CD4-positive, alpha-beta T cell (primary cell): ENCODE data around the gene PLET1. TPM values are rescaled to one million over a fixed set of nuclear protein-coding genes. Genes with fewer than 3 reads are reported as not detected.

Experiments
- ATAC-seq: fragments of 200-7000 bp; cut with Tn5 transposase; one replicate; pipeline ENCODE4 v1.10.0; 2022; ENCODE audit warnings: mild to moderate bottlenecking; ENCODE audit not compliant: poor library complexity
- CTCF ChIA-PET: fragments of 350-600 bp; sonication (Branson Sonifier 250); formaldehyde crosslinking; loops from one replicate; lab custom pipeline; 2021; ENCODE audit warnings: antibody characterized with exemption, inconsistent platforms; lab: Charles Lee
- POLR2A ChIA-PET: fragments of 350-600 bp; sonication (Branson Sonifier 250); formaldehyde crosslinking; loops from one replicate; lab custom pipeline; 2021; ENCODE audit warnings: antibody characterized with exemption, inconsistent platforms; lab: Charles Lee
- DNase-seq, 14 experiments: peaks; one replicate each; pipeline ENCODE4 v3.0.0-alpha.2; 2013 to 2020; ENCODE audit warnings: mixed read lengths in 2 of 14
- H3K27ac ChIP-seq, 2 donors: one replicate each; pipeline versions ENCODE4 v1.5.1 to v1.7.0; 2013; ENCODE audit warnings: low read length in 2 of 2, low read depth in 1 of 2, mild to moderate bottlenecking in 1 of 2
- H3K27me3 ChIP-seq, 2 experiments: 1 replicate in 1 of 2; 2 replicates in 1 of 2; pipeline versions ENCODE4 v1.6.1 to v1.7.0; 2013; ENCODE audit warnings: low read length in 2 of 2, control low read depth in 1 of 2, mild to moderate bottlenecking in 1 of 2, moderate library complexity in 1 of 2; ENCODE audit not compliant: insufficient read depth in 2 of 2, control insufficient read depth in 1 of 2
- H3K36me3 ChIP-seq: one replicate; pipeline ENCODE4 v1.6.1; 2013; ENCODE audit warnings: low read length, control low read depth; ENCODE audit not compliant: insufficient read depth
- H3K4me1 ChIP-seq: one replicate; pipeline ENCODE4 v1.6.1; 2013; ENCODE audit warnings: low read length, control low read depth; ENCODE audit not compliant: insufficient read depth
- H3K4me3 ChIP-seq: one replicate; pipeline ENCODE4 v1.5.1; 2013; ENCODE audit warnings: mild to moderate bottlenecking, low read length, moderate library complexity
- H3K9me3 ChIP-seq, 2 experiments: 1 replicate in 1 of 2; 2 replicates in 1 of 2; pipeline versions ENCODE4 v1.6.1 to v1.7.0; 2013; ENCODE audit warnings: low read length in 2 of 2, mild to moderate bottlenecking in 2 of 2, control low read depth in 1 of 2, moderate library complexity in 1 of 2; ENCODE audit not compliant: control insufficient read depth in 1 of 2, insufficient read depth in 1 of 2
- H3K27ac Mint-ChIP-seq: one replicate; pipeline ENCODE4 v1.8.0; 2020; ENCODE audit warnings: mixed read lengths
- H3K27me3 Mint-ChIP-seq: one replicate; pipeline ENCODE4 v1.8.0; 2021; ENCODE audit warnings: mixed read lengths
- H3K36me3 Mint-ChIP-seq: one replicate; pipeline ENCODE4 v1.8.0; 2021; ENCODE audit warnings: low read depth, mixed read lengths
- H3K4me1 Mint-ChIP-seq: one replicate; pipeline ENCODE4 v1.8.0; 2021; ENCODE audit warnings: low read depth, mixed read lengths
- H3K4me3 Mint-ChIP-seq: one replicate; pipeline ENCODE4 v1.8.0; 2020; ENCODE audit warnings: mild to moderate bottlenecking, mixed read lengths
- H3K9me3 Mint-ChIP-seq: one replicate; pipeline ENCODE4 v1.8.0; 2020; ENCODE audit warnings: mixed read lengths
- CTCF ChIP-seq: fragments of 200-600 bp; IDR thresholded peaks from one replicate; pipeline ENCODE4 v1.8.0; 2022; ENCODE audit warnings: antibody characterized with exemption, mild to moderate bottlenecking
- intact Hi-C, 2 experiments: fragments of 100-400 bp; cut with DNase I in 1 of 2; cut with micrococcal nuclease in 1 of 2; formaldehyde crosslinking; loops; one replicate each; pipeline versions ENCODE4 v1.15.1 to v1.9.0; 2023 to 2025; cut with DNase I, micrococcal nuclease
- total RNA-seq, 174 experiments: library from RNA in 2 of 174; stranded (reverse) in 2 of 174; gene quantifications; one replicate each; pipeline ENCODE4 v1.2.3 and lab custom pipeline; 2021 to 2026

Gene PLET1
- total RNA-seq, 2 experiments from 2014 or later: not detected

- Mint-ChIP-seq H3K4me1 (peaks cover 6% of the 10 kb centered on the region), H3K27ac (no peak overlapping the region), H3K9me3 (no peaks in the 10 kb centered on the region), H3K36me3 (no peaks in the 10 kb centered on the region), H3K27me3 (no peaks in the 10 kb centered on the region), H3K4me3 (peak overlapping the region; percentile 5)
- TF ChIP-seq CTCF: peak; percentile 78
- H3K36me3 ChIP-seq: no peaks in the 10 kb centered on the region
- CTCF ChIA-PET: interaction anchor here (0.7 to 6.2 kb wide), 5 partner anchors 61 to 1070 kb away, joined by 3 to 49 read pairs (median 4); no protein-coding TSS in a partner anchor
- H3K4me3 ChIP-seq: no peak overlapping the region
- H3K9me3 ChIP-seq: no peaks in the 10 kb centered on the region
- DNase-seq: peak in 10 of 14 experiments; percentile 4 to 89 (median 31)
- intact Hi-C loops: loop anchor here (1.0 to 10.0 kb wide), 14 partner anchors 61 to 1578 kb away; partner anchors contain the start of genes CFAP68 (in 1 of the 2), FDXACB1 (in 1 of the 2), PPP2R1B (in 1 of the 2) and SDHD (in 1 of the 2)
- ATAC-seq: peak; percentile 100
- no peaks in the 10 kb centered on the region for H3K27me3 ChIP-seq
- POLR2A ChIA-PET: interaction anchor here (1.3 kb wide), 1 partner anchor 60 kb away, joined by 8 read pairs; no protein-coding TSS in a partner anchor
- peaks cover 6% of the 10 kb centered on the region for H3K4me1 ChIP-seq
- H3K27ac ChIP-seq: no peak overlapping the region
These were observed 41.0 kb downstream of the PLET1 start for GRCh38 chr11:112219476-112220232.

DNA sequence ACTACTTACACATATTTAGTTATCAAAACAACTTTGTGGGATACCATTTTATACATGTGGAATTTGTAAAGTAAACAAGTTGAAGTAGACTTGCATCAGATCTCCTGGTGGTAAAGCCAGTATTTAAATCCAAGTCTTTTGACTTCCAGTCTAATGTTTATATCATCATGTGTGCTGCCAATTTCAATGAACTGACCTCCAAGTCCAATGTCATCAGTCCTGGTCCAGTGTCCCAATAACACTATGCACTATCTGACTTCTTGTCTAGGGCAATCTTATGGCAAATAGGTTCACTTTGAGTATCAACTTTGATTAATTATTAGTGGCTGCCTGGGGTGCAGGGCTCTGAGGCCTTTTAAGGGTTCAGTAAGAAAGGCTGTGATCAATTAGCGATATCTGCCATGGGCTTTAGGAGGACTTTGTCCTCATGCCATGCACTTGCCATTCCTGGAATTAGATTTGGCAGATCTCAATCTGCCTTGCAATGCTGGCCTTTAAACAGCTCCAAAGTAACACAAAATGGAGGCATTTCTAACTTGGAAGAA is 44.0 kb downstream of the PLET1 start:
- H3K36me3 Mint-ChIP-seq: no peaks in the 10 kb centered on the region
- no peak overlapping the region for H3K4me3 Mint-ChIP-seq
- no peak for DNase-seq
- H3K27ac ChIP-seq: no peak overlapping the region
- no peak overlapping the region for H3K27ac Mint-ChIP-seq
- H3K27me3 ChIP-seq: no peaks in the 10 kb centered on the region
- H3K9me3 ChIP-seq: no peaks in the 10 kb centered on the region
- H3K4me1 Mint-ChIP-seq: peaks cover 11% of the 10 kb centered on the region
- POLR2A ChIA-PET: no interaction called here
- H3K4me3 ChIP-seq: no peak overlapping the region
- no peaks in the 10 kb centered on the region for H3K27me3 Mint-ChIP-seq
- H3K36me3 ChIP-seq: no peaks in the 10 kb centered on the region
- H3K4me1 ChIP-seq: peaks cover 7% of the 10 kb centered on the region
- CTCF ChIA-PET: interaction anchor here (1.6 kb wide), 1 partner anchor 64 kb away, joined by 5 read pairs; no protein-coding TSS in a partner anchor
- intact Hi-C loops: loop anchor here (5.0 to 10.0 kb wide), 4 partner anchors 339 to 1581 kb away; partner anchors contain the start of genes CFAP68 (in 1 of the 2), FDXACB1 (in 1 of the 2) and ZW10 (in 1 of the 2)
- no peaks in the 10 kb centered on the region for H3K9me3 Mint-ChIP-seq
- no peak for TF ChIP-seq CTCF
- ATAC-seq: no peak

GRCh38 chr11:112215621-112216020 is 45.0 kb downstream of the PLET1 start:
- Mint-ChIP-seq H3K36me3 (no peaks in the 10 kb centered on the region), H3K4me3 (no peak overlapping the region), H3K27ac (no peak overlapping the region), H3K27me3 (no peaks in the 10 kb centered on the region), H3K9me3 (no peaks in the 10 kb centered on the region), H3K4me1 (peaks cover 16% of the 10 kb centered on the region)
- H3K36me3 ChIP-seq: no peaks in the 10 kb centered on the region
- no peak overlapping the region for H3K27ac ChIP-seq
- CTCF ChIA-PET: no interaction called here
- POLR2A ChIA-PET: no interaction called here
- no peak for TF ChIP-seq CTCF
- intact Hi-C loops: loop anchor here (5.0 to 10.0 kb wide), 4 partner anchors 338 to 1582 kb away; partner anchors contain the start of genes CFAP68 (in 1 of the 2), FDXACB1 (in 1 of the 2) and ZW10 (in 1 of the 2)
- ATAC-seq (no peak), DNase-seq (no peak)
- H3K27me3 ChIP-seq: no peaks in the 10 kb centered on the region
- no peaks in the 10 kb centered on the region for H3K9me3 ChIP-seq
- H3K4me1 ChIP-seq: peaks cover 8% of the 10 kb centered on the region
- no peak overlapping the region for H3K4me3 ChIP-seq
